G401.6 (cell line): ENCODE data around the gene SLCO4A1.

Experiments
- FAIRE-seq: peaks from 2 replicates; lab custom pipeline; 2012; peaks lifted over from hg19 to GRCh38; lab: Jason Lieb, UNC

SLCO4A1 gene, protein sequence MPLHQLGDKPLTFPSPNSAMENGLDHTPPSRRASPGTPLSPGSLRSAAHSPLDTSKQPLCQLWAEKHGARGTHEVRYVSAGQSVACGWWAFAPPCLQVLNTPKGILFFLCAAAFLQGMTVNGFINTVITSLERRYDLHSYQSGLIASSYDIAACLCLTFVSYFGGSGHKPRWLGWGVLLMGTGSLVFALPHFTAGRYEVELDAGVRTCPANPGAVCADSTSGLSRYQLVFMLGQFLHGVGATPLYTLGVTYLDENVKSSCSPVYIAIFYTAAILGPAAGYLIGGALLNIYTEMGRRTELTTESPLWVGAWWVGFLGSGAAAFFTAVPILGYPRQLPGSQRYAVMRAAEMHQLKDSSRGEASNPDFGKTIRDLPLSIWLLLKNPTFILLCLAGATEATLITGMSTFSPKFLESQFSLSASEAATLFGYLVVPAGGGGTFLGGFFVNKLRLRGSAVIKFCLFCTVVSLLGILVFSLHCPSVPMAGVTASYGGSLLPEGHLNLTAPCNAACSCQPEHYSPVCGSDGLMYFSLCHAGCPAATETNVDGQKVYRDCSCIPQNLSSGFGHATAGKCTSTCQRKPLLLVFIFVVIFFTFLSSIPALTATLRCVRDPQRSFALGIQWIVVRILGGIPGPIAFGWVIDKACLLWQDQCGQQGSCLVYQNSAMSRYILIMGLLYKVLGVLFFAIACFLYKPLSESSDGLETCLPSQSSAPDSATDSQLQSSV

DNA sequence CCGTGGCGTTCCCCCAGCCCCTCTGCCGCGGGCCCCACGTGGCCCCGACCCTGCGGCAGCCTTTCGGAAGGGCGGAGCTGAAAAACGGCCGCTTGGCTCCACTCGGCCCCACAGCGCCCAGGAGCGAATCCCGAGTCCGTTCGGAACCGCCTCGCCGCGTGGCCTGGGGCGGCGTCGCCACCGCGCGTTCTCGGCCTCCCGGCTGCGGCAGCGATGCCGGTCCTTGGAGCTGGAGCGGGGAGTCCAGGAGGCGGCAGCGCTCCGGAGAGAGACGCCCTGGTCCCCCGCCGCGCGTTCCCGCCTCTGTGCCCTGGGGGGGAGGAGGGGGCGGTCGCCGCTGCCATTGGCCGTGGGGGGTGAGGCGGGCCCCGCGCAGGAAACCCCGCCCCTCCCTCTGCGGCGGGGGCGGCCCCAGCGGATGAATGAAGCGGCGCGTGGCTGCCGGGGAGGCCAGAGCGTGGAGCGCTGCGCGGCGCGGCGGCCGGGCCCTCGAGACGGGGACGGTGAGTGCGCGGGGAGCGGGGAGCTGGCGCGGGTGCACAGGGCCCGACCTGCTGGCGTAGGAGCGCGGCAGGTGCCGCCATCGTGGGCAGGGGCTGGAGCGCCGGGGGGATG lies at the start of gene SLCO4A1:
Gene SLCO4A1, plus strand, starts transcription at position 453 of the 615 bp plus-strand sequence. CDS start 13,952 bp downstream, outside the sequence.
- no peak for FAIRE-seq

DNA sequence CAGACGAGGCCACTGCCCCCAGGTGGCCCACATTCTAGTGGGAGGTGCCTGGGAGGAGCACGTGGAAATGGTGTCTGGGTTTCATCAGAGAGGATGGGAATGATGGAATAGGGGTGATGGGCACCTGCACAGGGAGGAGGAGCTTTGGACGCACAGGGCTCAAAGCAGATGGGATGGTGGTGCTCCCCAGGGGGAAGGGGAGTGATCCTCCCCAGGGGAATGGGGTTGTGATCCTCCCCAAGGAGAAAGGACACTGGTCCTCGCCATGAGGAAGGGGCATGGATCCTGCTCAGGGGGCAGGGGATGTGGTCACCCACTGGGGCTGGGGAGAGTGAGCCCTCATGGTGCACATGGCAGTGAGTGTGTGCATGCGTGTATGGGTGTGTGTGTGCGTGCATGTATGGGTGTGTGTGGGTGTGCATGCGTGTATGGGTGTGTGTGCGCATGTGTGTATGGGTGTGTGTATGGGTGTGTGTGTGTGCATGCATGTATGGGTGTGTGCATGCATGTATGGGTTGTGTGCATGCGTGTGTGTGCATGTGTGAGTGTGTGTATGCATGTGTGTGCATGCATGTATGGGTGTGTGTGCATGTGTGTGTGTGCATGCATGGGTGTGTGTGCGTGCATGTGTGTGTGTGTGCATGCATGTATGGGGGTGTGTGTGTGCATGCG lies 49.7 kb upstream of the SLCO4A1 start:
- no peak for FAIRE-seq

DNA sequence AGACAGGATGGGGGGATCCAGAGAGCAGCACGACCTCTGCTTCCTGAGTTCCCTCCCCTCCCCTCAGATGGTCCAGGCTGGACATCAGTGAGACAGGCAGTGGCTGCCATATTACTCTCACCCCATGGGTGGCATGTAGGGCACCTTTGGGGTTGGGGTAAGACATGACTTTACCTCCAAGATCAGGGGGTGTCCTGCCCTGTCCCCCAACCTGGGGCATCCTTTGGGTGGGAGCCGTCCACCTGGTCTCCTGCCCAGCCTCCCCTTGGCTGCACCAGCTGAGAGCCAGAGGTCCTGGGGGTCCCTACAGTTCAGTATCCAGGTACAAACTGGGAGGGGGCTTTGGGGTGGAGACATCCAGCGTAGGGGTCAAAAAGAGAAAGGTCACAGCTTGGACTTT lies 48.7 kb upstream of the SLCO4A1 start:
- FAIRE-seq, result no peak

DNA sequence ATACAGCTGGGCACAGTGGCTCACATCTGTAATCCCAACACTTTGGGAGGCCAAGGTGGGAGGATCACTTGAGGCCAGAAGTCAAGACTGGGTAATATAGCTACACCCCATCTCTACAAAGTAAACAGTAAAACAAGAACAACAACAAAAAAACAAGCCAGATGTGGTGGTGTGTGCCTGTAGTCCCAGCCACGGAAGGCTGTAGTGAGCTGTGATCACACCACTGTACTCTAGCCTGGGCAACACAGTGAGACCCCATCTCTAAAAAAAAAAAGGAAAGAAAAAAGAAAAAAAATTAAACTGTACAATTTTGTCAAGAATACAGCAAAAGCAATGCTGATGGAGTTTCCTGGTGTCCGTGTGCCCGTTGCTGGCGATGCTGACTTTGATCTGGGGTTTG lies 47.2 kb upstream of the SLCO4A1 start:
- FAIRE-seq, result no peak

DNA sequence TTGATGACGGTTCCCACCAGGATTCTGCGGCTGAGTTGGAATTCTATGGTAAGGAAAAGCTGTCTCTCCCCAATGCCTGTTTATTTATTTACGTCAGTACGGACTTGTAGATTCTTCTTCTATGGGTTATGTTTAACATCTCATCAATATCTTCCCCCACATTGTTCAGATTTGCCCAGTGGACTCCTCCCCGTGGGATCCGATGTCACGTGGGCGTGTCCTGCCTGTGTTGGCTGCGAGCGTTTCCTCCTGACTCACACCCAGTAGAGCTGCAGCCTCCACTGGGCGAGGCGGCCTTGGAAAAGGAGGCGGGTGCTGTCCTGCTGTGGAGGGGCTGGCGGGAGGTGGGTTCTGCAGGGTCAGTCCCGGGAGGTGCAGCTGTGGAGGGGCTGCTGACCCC lies 46.8 kb upstream of the SLCO4A1 start:
- FAIRE-seq, result no peak

DNA sequence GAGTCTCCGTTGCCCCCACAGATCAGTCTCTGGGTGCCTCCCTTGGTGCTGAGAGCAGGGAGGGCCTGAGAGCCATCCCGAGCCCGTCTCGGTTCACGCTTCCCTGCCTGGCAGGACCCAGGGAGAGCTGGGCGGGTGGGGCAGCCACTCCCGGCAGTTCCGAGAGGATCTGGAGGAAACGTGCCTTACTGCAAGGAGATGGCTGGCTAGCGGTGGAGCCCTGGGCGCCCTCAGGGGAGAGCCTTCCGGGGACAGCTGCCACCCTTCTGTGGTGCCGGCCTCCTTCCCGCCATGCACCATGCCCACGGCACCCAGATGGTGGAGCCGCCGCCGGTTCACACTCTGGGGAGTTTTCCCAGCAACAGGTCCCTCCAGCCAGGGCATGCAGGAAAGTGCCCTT lies 45.8 kb upstream of the SLCO4A1 start:
- no peak for FAIRE-seq

DNA sequence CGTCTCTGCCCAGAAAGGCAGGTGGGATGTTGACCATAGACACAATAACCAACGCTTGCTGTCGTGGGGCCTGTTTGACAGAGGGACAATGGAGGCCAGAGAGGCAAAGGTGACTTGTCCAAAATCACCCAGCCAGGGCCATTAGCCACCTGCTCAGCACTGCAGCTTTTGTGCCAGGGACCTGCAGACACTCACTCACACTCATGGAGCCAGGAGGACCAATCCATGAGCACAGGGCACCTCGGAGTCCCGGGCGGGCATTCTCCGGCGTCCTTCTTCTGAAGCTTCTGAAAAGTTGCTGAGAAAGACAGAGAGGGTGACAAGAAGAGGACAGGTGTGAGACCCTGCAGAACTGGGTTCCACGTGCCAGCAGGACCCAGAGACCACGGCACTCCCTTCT lies 45.4 kb upstream of the SLCO4A1 start:
- no peak for FAIRE-seq

DNA sequence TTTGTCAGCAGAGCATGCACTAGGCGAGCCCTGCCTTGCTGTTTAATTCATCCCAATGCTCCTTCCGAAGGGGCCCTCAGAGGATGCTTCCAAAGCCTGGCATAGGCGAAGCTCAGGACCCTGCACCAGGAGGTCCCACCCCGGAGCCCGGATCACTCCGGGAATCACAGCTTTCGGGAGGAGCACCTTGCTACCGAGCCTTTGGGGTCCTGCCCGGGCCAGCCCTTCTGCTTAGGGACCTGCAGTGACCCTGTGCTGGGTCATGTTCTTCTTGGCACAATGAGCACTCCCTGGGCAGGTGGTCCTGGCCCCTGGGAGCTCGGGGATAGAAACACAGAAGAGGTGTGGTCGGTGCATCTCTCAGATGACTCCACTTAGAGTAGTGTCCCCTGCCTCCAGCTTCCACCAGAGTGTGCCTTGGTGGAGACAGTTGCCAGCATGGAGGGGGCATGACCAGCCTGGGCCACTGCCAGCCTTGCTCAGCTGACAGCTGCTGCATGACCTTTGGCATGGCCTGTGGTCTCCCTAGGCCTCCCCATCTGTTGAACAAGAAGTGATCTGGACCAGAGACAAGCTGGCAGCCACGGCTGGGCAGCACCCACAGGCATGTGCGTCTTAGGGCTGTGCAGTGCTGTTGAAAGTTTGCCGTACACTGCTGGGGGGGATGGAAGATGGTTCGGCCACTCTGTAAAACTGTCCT lies 44.7 kb upstream of the SLCO4A1 start:
- FAIRE-seq, result no peak

DNA sequence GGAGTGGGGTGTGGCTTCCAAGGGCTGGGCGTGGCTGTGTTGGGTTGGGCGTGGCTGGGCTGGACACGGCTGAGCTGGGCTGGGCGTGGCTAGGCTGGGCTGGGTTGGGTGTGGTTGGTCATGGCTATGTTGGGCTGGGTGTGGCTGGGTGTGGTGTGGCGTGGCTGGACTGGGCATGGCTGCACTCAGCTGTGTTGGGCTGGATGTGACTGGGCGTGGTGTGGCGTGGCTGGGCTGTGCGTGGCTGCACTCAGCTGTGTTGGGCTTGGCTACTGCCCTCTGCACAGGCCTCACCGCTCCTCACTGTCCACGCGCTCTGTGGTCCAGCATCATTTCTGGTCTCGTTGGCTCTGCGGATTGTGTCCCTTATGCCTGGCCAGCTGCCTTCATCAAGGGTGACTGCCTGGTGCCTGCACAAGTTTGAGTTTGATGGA lies 43.5 kb upstream of the SLCO4A1 start:
- FAIRE-seq, result no peak

DNA sequence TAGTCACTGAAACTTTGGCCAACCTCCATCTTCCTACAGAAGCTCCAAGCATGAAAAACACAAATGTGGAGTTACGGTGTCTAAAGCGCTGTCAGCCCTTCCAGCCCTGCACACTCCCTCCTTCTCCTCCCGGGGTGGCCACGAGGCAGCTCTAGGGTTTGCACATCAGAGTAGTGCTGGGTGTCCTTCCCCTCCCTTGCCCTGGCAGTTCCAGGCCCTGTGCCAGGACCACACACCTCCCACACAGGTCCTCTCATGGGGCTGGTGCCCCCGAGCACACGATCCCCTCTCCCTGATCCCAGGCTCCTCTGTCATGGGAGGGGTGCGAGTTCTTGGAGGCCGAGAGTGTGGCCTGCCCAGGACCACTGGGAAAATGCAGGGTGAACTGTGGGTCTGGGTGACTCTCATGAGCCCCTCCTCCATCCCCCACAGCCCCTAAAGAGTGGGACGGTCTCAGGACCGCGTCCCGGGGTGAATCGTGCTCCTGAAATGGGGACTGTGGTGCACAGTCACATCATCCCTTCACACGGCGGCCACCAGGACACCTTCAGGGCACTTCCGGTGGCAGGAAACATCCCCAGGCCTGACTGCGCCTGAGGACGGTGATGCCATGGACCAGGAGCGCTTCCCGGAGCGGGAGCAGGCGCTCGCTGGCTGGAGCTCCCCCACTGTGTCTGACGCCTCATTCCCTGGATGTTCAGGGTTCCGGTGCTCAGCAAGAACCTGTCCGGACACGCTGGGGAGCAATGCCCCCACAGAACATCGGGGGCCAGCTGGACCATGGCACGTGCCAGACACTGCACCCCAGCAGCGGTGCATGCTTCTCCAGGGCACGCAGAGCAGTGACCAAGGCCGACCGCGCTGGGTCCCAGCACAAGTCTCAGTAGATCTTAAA lies 42.8 kb upstream of the SLCO4A1 start:
- no peak for FAIRE-seq

DNA sequence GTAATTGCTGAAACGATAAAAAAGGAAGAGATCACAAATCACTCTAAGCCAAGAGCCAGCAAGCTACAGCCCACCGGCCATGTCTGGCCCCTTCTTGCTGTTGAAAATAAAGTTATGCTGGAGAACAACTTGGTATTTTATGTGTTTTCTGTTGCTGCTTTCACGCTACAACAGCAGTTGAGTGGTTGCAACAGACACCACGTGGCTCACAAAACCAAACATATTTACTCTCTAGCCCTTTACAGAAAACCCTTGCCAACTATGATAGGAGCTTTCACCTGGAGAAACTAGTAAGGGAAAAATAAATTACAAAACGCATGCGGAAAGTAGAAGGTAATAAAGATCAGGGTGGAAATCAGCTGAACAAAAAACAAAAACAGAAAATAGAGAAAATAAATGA lies 41.1 kb upstream of the SLCO4A1 start:
- no peak for FAIRE-seq

DNA sequence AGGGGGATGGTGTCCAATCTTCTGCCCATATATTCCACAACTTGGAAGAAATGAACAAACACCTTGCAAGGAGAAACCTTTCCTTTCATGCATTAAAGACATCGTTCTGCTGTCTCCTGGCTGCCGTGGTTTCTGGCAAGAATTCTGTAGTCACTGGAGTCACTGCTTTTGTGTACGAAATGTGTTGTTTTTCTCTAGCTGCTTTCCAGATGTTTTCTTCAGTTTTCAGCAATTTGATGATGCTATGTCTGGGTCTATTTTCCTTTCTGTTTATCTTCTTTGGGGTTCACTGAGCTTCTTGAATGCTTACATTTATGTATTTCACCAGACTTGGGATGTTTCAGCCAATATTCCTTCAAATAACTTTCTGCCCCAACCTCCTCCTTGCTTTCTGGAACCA lies 40.6 kb upstream of the SLCO4A1 start:
- FAIRE-seq, result no peak

DNA sequence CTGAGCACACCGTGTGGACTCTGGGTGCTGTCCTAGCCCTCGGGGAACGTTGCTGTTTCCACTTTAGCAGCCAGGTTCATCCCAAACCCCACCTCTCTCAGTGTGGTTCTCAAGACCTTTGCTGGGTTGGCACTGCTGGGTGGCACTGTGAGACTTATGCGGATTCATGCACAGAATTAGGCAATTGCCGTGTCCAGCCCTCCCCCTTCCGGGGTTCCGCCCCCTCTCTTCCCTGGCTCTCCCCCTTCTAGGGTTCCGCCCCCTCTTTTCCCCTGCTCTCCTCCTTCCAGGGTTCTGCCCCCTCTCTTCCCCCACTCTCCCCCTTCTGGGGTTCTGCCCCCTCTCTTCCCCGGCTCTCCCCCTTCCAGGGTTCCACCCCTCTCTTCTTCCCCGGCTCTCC lies 39.8 kb upstream of the SLCO4A1 start:
- no peak for FAIRE-seq

DNA sequence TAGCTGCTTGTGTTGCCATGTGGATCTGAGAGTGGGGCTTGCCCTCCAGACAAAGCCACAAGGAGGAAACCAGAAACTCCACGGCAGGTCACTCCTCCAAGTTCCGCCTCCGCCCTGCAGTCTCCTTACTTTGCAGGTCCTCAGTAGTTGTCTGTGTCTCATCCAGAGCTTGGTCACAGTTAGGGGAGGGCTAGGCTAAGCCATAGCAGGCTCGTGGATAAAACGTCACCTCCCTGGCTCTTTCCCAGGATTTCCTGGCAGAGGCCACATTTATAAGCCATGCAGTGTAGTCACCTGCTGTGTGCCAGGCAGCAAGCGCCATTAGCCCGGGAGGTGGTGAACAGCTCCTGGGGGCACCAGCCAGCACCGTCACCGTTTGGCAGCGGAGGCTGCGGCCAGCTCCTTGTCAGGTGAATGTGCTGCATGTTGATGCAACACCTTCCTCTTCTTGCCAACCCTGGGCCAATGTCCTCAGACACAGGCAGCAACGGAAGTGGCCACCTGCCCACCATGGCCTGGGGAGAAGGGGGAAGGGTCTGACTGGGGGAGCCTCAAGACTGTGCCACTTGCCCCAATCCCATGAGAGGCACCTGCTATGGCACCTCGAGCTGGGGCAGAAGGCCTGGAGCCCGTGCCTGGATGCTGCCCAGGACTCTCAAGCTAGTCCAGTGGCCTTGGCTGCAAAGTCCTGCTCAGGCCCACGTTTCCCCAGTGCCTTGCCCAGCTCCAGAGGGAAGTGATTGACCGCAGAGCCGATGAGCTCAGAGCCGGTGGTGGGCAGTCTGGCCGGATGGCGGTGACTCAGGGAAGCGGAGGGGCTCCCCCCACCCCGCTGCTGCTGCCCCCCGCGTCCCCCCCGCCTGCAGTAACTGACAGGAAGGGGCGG lies 39.0 kb upstream of the SLCO4A1 start:
- no peak for FAIRE-seq

DNA sequence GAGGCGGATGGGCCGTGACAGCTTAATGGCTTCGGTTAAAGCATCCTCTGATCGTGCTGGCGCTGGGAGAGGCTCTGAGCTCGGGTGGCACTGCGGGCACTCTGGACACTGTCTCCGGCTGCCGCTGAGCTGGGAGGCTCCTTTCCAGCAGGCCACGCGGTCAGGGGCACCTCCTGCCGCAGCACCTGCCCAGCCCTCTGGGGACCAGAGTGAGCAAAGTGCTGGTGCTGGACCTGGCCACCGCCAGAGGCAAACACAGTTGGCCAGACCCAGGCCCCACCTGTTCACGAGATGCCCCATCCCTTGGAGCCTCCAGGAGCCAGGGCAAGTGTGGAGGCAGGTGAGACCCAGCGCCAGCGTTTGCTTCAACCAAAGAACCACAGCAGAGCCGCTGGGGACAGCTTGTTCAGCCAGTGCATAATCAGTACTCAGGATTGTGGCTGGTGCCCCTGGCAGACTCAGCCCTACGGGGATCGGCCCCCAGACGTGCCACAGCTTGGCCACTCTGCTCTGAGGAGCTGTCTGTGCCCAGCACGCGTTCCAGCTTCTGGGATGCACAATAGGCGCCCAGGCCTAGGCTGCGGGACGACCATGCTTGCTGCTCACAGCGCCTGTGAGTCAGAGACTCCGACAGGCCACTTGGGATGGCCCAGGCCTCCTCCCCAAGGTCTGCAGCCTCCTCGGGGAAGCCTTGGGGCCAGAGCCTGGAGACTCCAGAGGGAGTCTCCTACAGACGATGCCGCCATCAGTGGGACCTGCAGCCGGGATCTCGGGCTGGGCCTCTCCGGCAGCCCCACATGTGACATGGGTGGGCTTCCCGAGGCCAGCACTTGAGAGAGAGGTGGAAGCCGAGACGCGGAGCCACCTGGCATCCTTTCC lies 38.2 kb upstream of the SLCO4A1 start:
- FAIRE-seq, result no peak

DNA sequence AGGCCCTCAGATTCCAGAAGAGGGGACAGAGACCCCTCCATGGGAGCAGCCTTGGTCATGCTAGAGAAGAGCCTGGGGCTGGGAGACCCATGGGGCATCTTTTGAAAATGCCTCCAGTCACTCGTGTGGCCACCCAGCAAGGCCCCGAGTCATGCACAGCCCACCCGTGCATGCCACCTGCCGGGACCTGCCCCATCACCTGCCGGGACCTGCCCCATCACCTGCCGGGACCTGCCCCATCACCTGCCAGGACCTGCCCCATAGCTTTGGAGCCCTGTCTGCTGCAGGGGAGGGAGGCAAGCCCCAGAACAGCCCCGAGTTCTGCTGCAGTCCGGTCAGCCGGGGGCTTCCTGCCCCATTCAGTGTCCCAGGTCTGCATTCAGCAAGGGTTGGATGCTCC lies 37.5 kb upstream of the SLCO4A1 start:
- no peak for FAIRE-seq

DNA sequence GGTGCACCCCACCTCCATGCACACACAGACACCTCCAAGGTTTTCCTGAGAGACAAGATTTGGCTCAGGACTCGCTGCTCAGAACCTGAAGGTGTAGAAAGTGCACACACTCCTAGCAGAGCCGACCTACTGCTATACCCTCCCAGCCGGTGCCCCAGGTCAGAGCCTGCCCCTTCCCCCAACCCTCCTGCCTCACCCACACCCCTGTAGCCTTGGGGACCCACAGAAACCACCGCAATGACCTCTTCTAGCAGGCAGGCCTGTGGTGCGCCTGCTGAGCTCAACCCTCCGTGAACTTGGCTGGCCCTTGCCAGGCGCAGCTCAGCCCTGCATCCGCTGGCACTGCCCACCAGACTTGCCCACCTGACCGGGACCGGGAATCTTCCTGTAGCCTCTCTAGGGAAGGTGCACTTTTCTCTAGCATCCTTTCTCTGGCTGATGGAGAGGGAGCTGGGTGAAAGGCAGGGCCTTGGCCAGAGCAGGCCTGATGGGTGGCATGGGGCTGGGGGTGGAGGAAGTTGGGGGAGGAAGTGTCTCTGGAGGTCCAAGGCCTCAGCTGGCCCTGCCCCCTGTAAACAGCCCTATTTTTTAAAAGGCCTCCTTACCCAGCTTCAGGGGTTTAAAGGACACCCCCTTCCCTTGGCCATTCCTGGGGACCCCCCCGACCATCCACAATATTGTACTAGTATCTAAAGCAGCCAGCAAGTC lies 36.9 kb upstream of the SLCO4A1 start:
- no peak for FAIRE-seq

DNA sequence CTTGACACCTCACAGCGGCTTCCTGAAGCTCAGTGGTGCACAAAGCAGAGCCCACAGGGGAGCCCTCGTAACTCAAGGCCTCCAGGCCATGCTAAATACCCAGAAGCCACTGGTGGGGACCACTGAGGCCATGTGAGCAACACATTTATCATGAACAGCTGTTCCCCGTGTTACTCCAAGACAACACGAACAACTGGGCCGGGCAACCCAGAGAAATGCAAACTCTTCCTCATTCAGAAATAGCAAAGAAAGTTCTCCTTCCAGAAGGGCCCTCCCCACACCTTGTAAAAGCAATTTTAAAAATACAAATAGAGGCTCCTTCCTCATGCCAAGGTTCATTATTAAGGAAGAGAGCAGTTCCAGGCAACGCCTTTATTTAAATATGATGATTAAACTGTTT lies 36.3 kb upstream of the SLCO4A1 start:
- no peak for FAIRE-seq
